ENCODE data around the gene LRRC71.
A peak's percentile ranks its signal among the peaks of the same experiment; 100 is the strongest.

Gene LRRC71

DNA sequence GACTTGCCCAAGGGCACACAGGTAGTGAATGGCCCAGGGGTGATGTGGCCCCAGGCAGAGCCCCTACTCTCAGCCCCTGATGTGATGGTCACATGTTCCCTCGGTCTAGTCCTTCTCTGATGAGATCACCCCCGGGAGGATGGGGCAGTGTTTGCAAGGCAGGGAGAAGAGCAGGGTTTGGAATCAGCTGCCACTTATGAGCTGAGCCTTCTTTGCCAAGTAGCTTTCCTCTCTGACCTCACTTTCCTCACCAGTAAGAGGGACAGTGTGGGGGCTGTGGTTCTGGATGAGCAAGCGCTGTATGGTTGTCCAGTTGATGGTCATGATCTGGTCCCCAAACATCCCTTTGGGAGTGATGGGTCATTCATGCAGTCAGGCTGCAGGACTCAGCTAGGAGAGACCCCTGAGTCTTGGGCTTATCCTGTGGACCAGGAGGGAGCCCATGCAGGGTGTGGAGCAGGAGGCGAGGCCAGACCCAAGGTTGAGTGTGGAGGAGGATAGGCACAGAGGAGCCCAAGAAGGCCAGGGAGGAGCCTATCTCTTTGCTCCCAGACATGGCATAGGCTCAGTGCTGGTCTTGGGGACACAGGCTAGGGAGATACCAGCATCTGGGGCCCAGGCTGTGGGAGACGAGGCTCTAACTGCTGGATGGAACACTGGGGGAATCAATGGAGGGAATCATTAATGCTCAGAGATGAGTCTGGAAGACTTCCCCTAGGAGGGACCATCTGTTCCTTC is 42.8 kb upstream of the LRRC71 start:
- CTCF ChIA-PET, result interaction anchor here (0.6 to 6.8 kb wide), 9 partner anchors 12 to 298 kb away, joined by 3 to 37 read pairs (median 3); partner anchors contain the start of gene TTC24
- POLR2A ChIA-PET, result no interaction called here

DNA sequence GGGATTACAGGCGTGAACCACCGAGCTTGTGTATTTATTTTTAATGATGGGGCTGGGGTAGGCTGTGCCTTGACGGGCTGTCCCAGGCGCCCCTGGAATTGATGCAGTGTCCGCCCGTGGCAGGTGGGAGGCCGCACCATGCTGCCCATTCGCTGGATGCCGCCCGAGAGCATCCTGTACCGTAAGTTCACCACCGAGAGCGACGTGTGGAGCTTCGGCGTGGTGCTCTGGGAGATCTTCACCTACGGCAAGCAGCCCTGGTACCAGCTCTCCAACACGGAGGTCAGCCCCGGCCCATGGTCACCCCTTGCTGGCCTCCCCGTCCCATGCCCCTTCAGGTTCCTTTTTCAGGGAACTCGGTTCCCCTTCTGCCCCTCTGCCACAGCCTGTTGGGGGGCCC is 40.6 kb upstream of the LRRC71 start:
- H3K4me3 ChIP-seq (ENCODE audit: low read depth, low read length), result no peak overlapping the region
- no peaks in the 10 kb centered on the region for H3K36me3 ChIP-seq (ENCODE audit: control insufficient read depth in 2 of 2, insufficient read depth in 1 of 2, low read length in 2 of 2)
- H3K9me3 ChIP-seq (ENCODE audit: control insufficient read depth, insufficient read depth, low read depth, low read length), result no peaks in the 10 kb centered on the region
- H3K27ac ChIP-seq (ENCODE audit: extremely low read depth, low read depth, low read length), result no peak overlapping the region
- no peaks in the 10 kb centered on the region for H3K4me1 ChIP-seq (ENCODE audit: control insufficient read depth, insufficient read depth, low read length)
- ChIA-PET CTCF (interaction anchor here (1.9 to 6.8 kb wide), 2 partner anchors 11 to 20 kb away, joined by 6 to 37 read pairs; partner anchors contain the start of gene NTRK1), POLR2A (no interaction called here)
- TF ChIP-seq, protein P1, sequence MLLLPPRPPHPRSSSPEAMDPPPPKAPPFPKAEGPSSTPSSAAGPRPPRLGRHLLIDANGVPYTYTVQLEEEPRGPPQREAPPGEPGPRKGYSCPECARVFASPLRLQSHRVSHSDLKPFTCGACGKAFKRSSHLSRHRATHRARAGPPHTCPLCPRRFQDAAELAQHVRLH (tag by site-specific recombination; IDR thresholded peaks at IDR 0.05), result no peak
- TF ChIP-seq ZNF324 (tag by site-specific recombination; IDR thresholded peaks at IDR 0.05), result no peak
- TF ChIP-seq ZNF2 (tag by site-specific recombination; IDR thresholded peaks at IDR 0.05), result no peak
- no peak for TF ChIP-seq SP2 (tag by site-specific recombination; IDR thresholded peaks at IDR 0.05)
- TF ChIP-seq, protein P2, sequence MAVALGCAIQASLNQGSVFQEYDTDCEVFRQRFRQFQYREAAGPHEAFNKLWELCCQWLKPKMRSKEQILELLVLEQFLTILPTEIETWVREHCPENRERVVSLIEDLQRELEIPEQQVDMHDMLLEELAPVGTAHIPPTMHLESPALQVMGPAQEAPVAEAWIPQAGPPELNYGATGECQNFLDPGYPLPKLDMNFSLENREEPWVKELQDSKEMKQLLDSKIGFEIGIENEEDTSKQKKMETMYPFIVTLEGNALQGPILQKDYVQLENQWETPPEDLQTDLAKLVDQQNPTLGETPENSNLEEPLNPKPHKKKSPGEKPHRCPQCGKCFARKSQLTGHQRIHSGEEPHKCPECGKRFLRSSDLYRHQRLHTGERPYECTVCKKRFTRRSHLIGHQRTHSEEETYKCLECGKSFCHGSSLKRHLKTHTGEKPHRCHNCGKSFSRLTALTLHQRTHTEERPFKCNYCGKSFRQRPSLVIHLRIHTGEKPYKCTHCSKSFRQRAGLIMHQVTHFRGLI (tag by site-specific recombination; IDR thresholded peaks at IDR 0.05), result no peak
- TF ChIP-seq YY2 (tag by site-specific recombination; IDR thresholded peaks at IDR 0.05), result no peak
- no peak for TF ChIP-seq SP7 (tag by site-specific recombination; IDR thresholded peaks at IDR 0.05)
- no peak for TF ChIP-seq ZBTB21 (tag by site-specific recombination; IDR thresholded peaks at IDR 0.05)
- TF ChIP-seq, protein P3, sequence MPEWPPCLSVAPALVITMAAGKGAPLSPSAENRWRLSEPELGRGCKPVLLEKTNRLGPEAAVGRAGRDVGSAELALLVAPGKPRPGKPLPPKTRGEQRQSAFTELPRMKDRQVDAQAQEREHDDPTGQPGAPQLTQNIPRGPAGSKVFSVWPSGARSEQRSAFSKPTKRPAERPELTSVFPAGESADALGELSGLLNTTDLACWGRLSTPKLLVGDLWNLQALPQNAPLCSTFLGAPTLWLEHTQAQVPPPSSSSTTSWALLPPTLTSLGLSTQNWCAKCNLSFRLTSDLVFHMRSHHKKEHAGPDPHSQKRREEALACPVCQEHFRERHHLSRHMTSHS (tag by site-specific recombination; IDR thresholded peaks at IDR 0.05), result no peak
- TF ChIP-seq ZNF146 (tag by site-specific recombination; IDR thresholded peaks at IDR 0.05), result no peak
- TF ChIP-seq ZNF560 (tag by site-specific recombination; IDR thresholded peaks at IDR 0.05; ENCODE audit: borderline replicate concordance), result no peak
- no peak for TF ChIP-seq ZNF521 (tag by site-specific recombination; IDR thresholded peaks at IDR 0.05)
- TF ChIP-seq PRDM1 (tag by site-specific recombination; IDR thresholded peaks at IDR 0.05), result no peak
- TF ChIP-seq WT1 (tag by site-specific recombination; IDR thresholded peaks at IDR 0.05), result no peak
- TF ChIP-seq ZNF785 (tag by site-specific recombination; IDR thresholded peaks at IDR 0.05), result no peak

More for the DNA sequence above, 42.8 kb upstream of the LRRC71 start:
- no peaks in the 10 kb centered on the region for H3K36me3 ChIP-seq (ENCODE audit: control insufficient read depth in 2 of 2, insufficient read depth in 1 of 2, low read length in 2 of 2)
- H3K4me1 ChIP-seq (ENCODE audit: control insufficient read depth, insufficient read depth, low read length), result no peaks in the 10 kb centered on the region
- H3K9me3 ChIP-seq (ENCODE audit: control insufficient read depth, insufficient read depth, low read depth, low read length), result no peaks in the 10 kb centered on the region
- no peak overlapping the region for H3K4me3 ChIP-seq (ENCODE audit: low read depth, low read length)
- TF ChIP-seq, protein P4, sequence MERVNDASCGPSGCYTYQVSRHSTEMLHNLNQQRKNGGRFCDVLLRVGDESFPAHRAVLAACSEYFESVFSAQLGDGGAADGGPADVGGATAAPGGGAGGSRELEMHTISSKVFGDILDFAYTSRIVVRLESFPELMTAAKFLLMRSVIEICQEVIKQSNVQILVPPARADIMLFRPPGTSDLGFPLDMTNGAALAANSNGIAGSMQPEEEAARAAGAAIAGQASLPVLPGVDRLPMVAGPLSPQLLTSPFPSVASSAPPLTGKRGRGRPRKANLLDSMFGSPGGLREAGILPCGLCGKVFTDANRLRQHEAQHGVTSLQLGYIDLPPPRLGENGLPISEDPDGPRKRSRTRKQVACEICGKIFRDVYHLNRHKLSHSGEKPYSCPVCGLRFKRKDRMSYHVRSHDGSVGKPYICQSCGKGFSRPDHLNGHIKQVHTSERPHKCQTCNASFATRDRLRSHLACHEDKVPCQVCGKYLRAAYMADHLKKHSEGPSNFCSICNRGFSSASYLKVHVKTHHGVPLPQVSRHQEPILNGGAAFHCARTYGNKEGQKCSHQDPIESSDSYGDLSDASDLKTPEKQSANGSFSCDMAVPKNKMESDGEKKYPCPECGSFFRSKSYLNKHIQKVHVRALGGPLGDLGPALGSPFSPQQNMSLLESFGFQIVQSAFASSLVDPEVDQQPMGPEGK (tag by site-specific recombination; IDR thresholded peaks at IDR 0.05), result peak; percentile 34; the same call in 1 of the 2 replicates
- TF ChIP-seq ZNF146 (tag by site-specific recombination; IDR thresholded peaks at IDR 0.05) (peak; percentile 43; the same call in 1 of the 2 replicates), ZNF629 (tag by site-specific recombination; IDR thresholded peaks at IDR 0.05) (peak; percentile 25; the same call in 1 of the 2 replicates), KLF8 (tag by site-specific recombination; IDR thresholded peaks at IDR 0.05) (no peak), ZNF792 (tag by site-specific recombination; IDR thresholded peaks at IDR 0.05) (no peak), ZNF394 (tag by site-specific recombination; IDR thresholded peaks at IDR 0.05; ENCODE audit: borderline replicate concordance) (peak; percentile 70; the same call in 1 of the 2 replicates), ZNF521 (tag by site-specific recombination; IDR thresholded peaks at IDR 0.05) (no peak), SP2 (tag by site-specific recombination; IDR thresholded peaks at IDR 0.05) (no peak), ZNF600 (tag by site-specific recombination; IDR thresholded peaks at IDR 0.05) (peak; percentile 55), ZBTB17 (tag by site-specific recombination; IDR thresholded peaks at IDR 0.05) (0 out of 2 replicates have a peak, but pooled peaks have one; percentile 16), ZNF366 (tag by site-specific recombination; conservative IDR thresholded peaks at IDR 0.05) (0 out of 2 replicates have a peak, but pooled peaks have one; percentile 14)
- TF ChIP-seq, protein P5, sequence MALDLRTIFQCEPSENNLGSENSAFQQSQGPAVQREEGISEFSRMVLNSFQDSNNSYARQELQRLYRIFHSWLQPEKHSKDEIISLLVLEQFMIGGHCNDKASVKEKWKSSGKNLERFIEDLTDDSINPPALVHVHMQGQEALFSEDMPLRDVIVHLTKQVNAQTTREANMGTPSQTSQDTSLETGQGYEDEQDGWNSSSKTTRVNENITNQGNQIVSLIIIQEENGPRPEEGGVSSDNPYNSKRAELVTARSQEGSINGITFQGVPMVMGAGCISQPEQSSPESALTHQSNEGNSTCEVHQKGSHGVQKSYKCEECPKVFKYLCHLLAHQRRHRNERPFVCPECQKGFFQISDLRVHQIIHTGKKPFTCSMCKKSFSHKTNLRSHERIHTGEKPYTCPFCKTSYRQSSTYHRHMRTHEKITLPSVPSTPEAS (tag by site-specific recombination; IDR thresholded peaks at IDR 0.05), result no peak
- TF ChIP-seq, protein P6, sequence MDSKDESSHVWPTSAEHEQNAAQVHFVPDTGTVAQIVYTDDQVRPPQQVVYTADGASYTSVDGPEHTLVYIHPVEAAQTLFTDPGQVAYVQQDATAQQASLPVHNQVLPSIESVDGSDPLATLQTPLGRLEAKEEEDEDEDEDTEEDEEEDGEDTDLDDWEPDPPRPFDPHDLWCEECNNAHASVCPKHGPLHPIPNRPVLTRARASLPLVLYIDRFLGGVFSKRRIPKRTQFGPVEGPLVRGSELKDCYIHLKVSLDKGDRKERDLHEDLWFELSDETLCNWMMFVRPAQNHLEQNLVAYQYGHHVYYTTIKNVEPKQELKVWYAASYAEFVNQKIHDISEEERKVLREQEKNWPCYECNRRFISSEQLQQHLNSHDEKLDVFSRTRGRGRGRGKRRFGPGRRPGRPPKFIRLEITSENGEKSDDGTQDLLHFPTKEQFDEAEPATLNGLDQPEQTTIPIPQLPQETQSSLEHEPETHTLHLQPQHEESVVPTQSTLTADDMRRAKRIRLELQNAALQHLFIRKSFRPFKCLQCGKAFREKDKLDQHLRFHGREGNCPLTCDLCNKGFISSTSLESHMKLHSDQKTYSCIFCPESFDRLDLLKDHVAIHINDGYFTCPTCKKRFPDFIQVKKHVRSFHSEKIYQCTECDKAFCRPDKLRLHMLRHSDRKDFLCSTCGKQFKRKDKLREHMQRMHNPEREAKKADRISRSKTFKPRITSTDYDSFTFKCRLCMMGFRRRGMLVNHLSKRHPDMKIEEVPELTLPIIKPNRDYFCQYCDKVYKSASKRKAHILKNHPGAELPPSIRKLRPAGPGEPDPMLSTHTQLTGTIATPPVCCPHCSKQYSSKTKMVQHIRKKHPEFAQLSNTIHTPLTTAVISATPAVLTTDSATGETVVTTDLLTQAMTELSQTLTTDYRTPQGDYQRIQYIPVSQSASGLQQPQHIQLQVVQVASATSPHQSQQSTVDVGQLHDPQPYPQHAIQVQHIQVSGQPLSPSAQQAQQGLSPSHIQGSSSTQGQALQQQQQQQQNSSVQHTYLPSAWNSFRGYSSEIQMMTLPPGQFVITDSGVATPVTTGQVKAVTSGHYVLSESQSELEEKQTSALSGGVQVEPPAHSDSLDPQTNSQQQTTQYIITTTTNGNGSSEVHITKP (tag by site-specific recombination; IDR thresholded peaks at IDR 0.05), result 0 out of 2 replicates have a peak, but pooled peaks have one; percentile 9
- H3K27ac ChIP-seq (ENCODE audit: extremely low read depth, low read depth, low read length), result no peak overlapping the region
